ENCODE data around the gene SPRR2G.
"Not testable (repeated sequence)": the region's sequence is repeated elsewhere in the genome, so short reads cannot be mapped to it uniquely, and the experiment has no call there.

SPRR2G gene

DNA sequence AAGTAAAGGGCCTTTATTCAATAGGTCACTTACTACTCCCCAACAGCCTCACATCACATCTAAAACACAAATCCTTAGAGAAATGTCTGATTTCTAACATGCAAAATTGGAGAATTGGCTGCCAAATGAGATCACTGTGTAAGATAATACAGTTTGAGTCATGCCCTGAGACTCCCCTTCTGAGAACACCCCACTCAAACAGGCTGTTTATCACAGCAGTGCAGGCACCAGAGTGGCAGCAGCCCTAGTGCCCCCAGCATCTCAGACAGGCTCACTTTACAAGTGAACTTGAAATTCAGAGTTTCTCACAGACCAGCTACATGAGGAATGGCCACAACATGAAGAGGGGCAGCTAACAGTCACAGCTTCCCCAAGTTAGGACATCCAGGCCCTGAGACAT, 35.4 kb downstream of the SPRR2G start:
- DNase-seq (ENCODE audit: low spot score); FAIRE-seq: not testable (repeated sequence)

DNA sequence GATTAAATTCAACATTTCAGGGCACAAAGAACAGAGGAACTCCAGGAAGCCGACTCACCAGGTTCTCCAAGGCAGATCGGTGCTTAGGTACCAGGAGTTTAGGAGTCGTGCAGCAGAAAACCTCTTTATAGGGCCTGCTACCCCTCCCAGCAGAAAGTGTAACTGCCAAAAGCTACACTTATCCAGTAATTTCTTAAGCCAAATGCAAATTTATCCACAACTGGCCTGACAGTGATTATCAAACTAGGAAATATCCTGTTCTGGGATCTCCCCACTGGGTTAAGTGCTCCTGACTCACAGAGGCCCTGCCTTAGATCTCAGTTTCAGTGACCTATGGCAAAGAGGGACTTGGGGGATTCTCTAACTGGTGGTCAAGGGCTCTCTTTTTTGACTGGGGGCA, 37.3 kb downstream of the SPRR2G start, which contains the start of gene SPRR2F:
Gene SPRR2F, minus strand, starts transcription at position 101 of the 400 bp plus-strand sequence. CDS start 783 bp downstream, outside the sequence.
- FAIRE-seq (no peak), DNase-seq (ENCODE audit: low spot score) (no peak)

GRCh38 chr1:153112454-153112853, 38.2 kb downstream of the SPRR2G start:
- not testable (repeated sequence) for FAIRE-seq; DNase-seq (ENCODE audit: low spot score)

DNA sequence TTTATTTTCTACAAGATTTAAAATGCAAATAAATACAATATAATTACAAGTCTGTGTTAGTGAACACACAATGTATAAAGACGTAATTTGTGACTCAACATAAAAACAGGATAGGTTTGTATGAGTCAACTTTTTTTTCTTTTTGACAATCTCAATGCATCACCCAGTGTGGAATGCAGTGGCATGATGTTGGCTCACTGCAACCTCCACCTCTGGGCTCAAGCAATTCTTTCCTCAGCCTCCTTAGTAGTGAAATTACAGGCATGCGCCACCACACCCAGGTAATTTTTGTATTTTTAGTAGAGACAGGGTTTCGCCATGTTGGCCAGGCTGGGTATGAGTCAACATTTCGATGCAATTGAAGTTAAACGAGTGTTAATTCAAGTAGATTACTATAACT, 50.4 kb downstream of the SPRR2G start:
- FAIRE-seq = no peak
- DNase-seq (ENCODE audit: low spot score) = peak; percentile 33
